Left cardiac atrium (tissue), 4 donors: Measurements from ENCODE around the gene DTHD1. TPM values are rescaled to one million over a fixed set of nuclear protein-coding genes. Genes with fewer than 3 reads are reported as not detected.

Experiments
- ATAC-seq, 2 donors: fragments of 200-7000 bp; cut with Tn5 transposase; one replicate each; pipeline ENCODE4 v1.9.1; 2020; ENCODE audit warnings: mild to moderate bottlenecking in 2 of 2, moderate library complexity in 2 of 2
- DNase-seq: peaks from one replicate; pipeline ENCODE4 v3.0.0-alpha.2; 2020
- intact Hi-C, 2 donors: fragments of 100-400 bp; cut with DNase I; formaldehyde crosslinking; loops; one replicate each; pipeline versions ENCODE4 v1.14.1 to v1.15.1; 2022 to 2023
- total RNA-seq, 2 donors: library from RNA; stranded (reverse); fragmentation: NEBNext Ultra II Directional; extraction: Animal tissue kit (Norgen Biotek cat#: 25700); gene quantifications; one replicate each; pipeline ENCODE4 v1.2.1, GENCODE V29; 2021
- donor health status: DM: no; HTN: yes; CAD: no.
- donor health status: DM: no; HTN: yes; CAD: no; lungs with severe emphysema.
- donor health status: DM: yes; HTN: yes; CAD: no.
- donor health status: Dilated cardiomyopathy.

Gene DTHD1
- total RNA-seq, 2 donors from 2014 or later = 0.09 to 0.10 TPM

GRCh38 chr4:36332023-36332781 is 50.8 kb downstream of the DTHD1 start:
- intact Hi-C loops = no loop called here
- no peak for ATAC-seq
- no peak for DNase-seq

- no peak for DNase-seq
- no peak for ATAC-seq
- intact Hi-C loops = no loop called here
Measured at GRCh38 chr4:36332782-36333131, 51.3 kb downstream of the DTHD1 start.

- ATAC-seq (no peak), DNase-seq (no peak)
- intact Hi-C loops = no loop called here
Measured at GRCh38 chr4:36333303-36333877, 52.0 kb downstream of the DTHD1 start.

- DNase-seq = no peak
- intact Hi-C loops = no loop called here
- ATAC-seq = no peak
Measured at GRCh38 chr4:36337665-36338185, 56.3 kb downstream of the DTHD1 start.

GRCh38 chr4:36338973-36339372 is 57.6 kb downstream of the DTHD1 start:
- intact Hi-C loops = no loop called here
- DNase-seq = no peak
- no peak for ATAC-seq

GRCh38 chr4:36341936-36342335 is 60.5 kb downstream of the DTHD1 start:
- intact Hi-C loops = no loop called here
- ATAC-seq (peak; percentile 72 to 86), DNase-seq (peak; percentile 34)

GRCh38 chr4:36343501-36344175 is 62.2 kb downstream of the DTHD1 start:
- ATAC-seq = no peak
- intact Hi-C loops = no loop called here
- no peak for DNase-seq

GRCh38 chr4:36348403-36348938 is 67.1 kb downstream of the DTHD1 start:
- DNase-seq = no peak
- intact Hi-C loops = no loop called here
- no peak for ATAC-seq

- DNase-seq = no peak
- intact Hi-C loops = loop anchor here (2.0 to 10.0 kb wide), 3 partner anchors 49 to 1037 kb away; no protein-coding TSS in a partner anchor
- ATAC-seq = peak in 1 of 2 donors; percentile 76
Measured at GRCh38 chr4:36349938-36350549, 68.6 kb downstream of the DTHD1 start.

- DNase-seq (peak; percentile 54), ATAC-seq (peak in 1 of 2 donors; percentile 77)
- intact Hi-C loops = loop anchor here (2.0 to 10.0 kb wide), 3 partner anchors 48 to 1036 kb away; no protein-coding TSS in a partner anchor
Measured at GRCh38 chr4:36351082-36351666, 69.8 kb downstream of the DTHD1 start.

GRCh38 chr4:36353998-36354397 is 72.6 kb downstream of the DTHD1 start:
- DNase-seq = no peak
- ATAC-seq = no peak
- intact Hi-C loops = loop anchor here (5.0 to 10.0 kb wide), 2 partner anchors 1031 to 1033 kb away; no protein-coding TSS in a partner anchor

- DNase-seq (no peak), ATAC-seq (no peak)
- intact Hi-C loops = loop anchor here in 1 of 2 donors (10.0 kb wide), 1 partner anchor 1027 kb away; no protein-coding TSS in a partner anchor
Measured at GRCh38 chr4:36358173-36358572, 76.8 kb downstream of the DTHD1 start.

- intact Hi-C loops = no loop called here
- no peak for ATAC-seq
Measured at GRCh38 chr4:36360755-36361154, 79.3 kb downstream of the DTHD1 start.

GRCh38 chr4:36363024-36363423 is 81.6 kb downstream of the DTHD1 start:
- intact Hi-C loops = no loop called here
- ATAC-seq = peak in 1 of 2 donors; percentile 80

More at GRCh38 chr4:36360755-36361154, 79.3 kb downstream of the DTHD1 start:
- DNase-seq = no peak

GRCh38 chr4:36374836-36375511 is 93.6 kb downstream of the DTHD1 start:
- intact Hi-C loops = no loop called here
- no peak for ATAC-seq
- DNase-seq = no peak

More at GRCh38 chr4:36363024-36363423, 81.6 kb downstream of the DTHD1 start:
- DNase-seq = no peak

- intact Hi-C loops = no loop called here
- ATAC-seq (peak; percentile 45 to 59), DNase-seq (no peak)
Measured at GRCh38 chr4:36385951-36386571, 104.6 kb downstream of the DTHD1 start.

GRCh38 chr4:36386691-36387090 is 105.3 kb downstream of the DTHD1 start:
- intact Hi-C loops = no loop called here
- no peak for DNase-seq
- no peak for ATAC-seq

- no peak for DNase-seq
- peak in 1 of 2 donors; percentile 44 for ATAC-seq
- intact Hi-C loops = no loop called here
Measured at GRCh38 chr4:36388710-36389109, 107.3 kb downstream of the DTHD1 start.
